Astrocyte (in vitro differentiated cells and primary cell): ENCODE measurements around the gene SPIB.

Experiments used
- CTCF ChIP-seq: IDR thresholded peaks from 2 replicates; pipeline ENCODE4 v1.5.1; 2011; ENCODE audit warnings: low read depth, mild to moderate bottlenecking, inconsistent platforms, low read length, moderate library complexity; ENCODE audit not compliant: insufficient read depth
- EZH2 ChIP-seq: IDR thresholded peaks from 2 replicates; pipeline ENCODE4 v1.6.1; 2012; ENCODE audit warnings: mild to moderate bottlenecking, low read length, inconsistent platforms; ENCODE audit not compliant: insufficient read depth

- TF ChIP-seq EZH2 = no peak
- no peak for TF ChIP-seq CTCF
These were observed 44.2 kb downstream of the SPIB start for GRCh38 chr19:50462970-50463369.
